GM21360 (cell line): ENCODE measurements around the gene CLEC16A.

ENCODE experiments used
- ATAC-seq: cut with Tn5 transposase; IDR thresholded peaks from one replicate; pipeline ENCODE4 v1.9.1; 2021; ENCODE audit warnings: mild to moderate bottlenecking, moderate library complexity; ENCODE audit not compliant: unreplicated experiment

CLEC16A gene

GRCh38 chr16:11147754-11148444 lies 203.5 kb downstream of the CLEC16A start:
- ATAC-seq, result no peak

GRCh38 chr16:11149011-11149616 lies 204.8 kb downstream of the CLEC16A start:
- ATAC-seq, result no peak

- ATAC-seq, result no peak
Measured at GRCh38 chr16:11150190-11150589, 205.8 kb downstream of the CLEC16A start.

- no peak for ATAC-seq
Measured at GRCh38 chr16:11151156-11151884, 207.0 kb downstream of the CLEC16A start.

GRCh38 chr16:11151885-11152629 lies 207.7 kb downstream of the CLEC16A start:
- ATAC-seq, result no peak

GRCh38 chr16:11152677-11153331 lies 208.4 kb downstream of the CLEC16A start:
- ATAC-seq, result no peak

- no peak for ATAC-seq
Measured at GRCh38 chr16:11155284-11155806, 211.0 kb downstream of the CLEC16A start.

- ATAC-seq, result no peak
Measured at GRCh38 chr16:11156401-11156800, 212.0 kb downstream of the CLEC16A start.

GRCh38 chr16:11157143-11157542 lies 212.8 kb downstream of the CLEC16A start:
- ATAC-seq, result no peak

GRCh38 chr16:11158018-11158417 lies 213.7 kb downstream of the CLEC16A start:
- ATAC-seq, result no peak

GRCh38 chr16:11159282-11159681 lies 214.9 kb downstream of the CLEC16A start:
- no peak for ATAC-seq

GRCh38 chr16:11160676-11161115 lies 216.3 kb downstream of the CLEC16A start:
- no peak for ATAC-seq

- ATAC-seq, result no peak
Measured at GRCh38 chr16:11161439-11161838, 217.1 kb downstream of the CLEC16A start.

GRCh38 chr16:11161974-11162373 lies 217.6 kb downstream of the CLEC16A start:
- ATAC-seq, result no peak

- no peak for ATAC-seq
Measured at GRCh38 chr16:11162586-11163268, 218.4 kb downstream of the CLEC16A start.

- no peak for ATAC-seq
Measured at GRCh38 chr16:11163761-11164261, 219.4 kb downstream of the CLEC16A start.

GRCh38 chr16:11164482-11165270 lies 220.3 kb downstream of the CLEC16A start:
- no peak for ATAC-seq

- ATAC-seq, result no peak
Measured at GRCh38 chr16:11165349-11165748, 221.0 kb downstream of the CLEC16A start.
